Thymus (tissue), 11 donors: ENCODE measurements around the gene MUC2. TPM values are rescaled to one million over a fixed set of nuclear protein-coding genes. Genes with fewer than 3 reads are reported as not detected.
"Not testable (repeated sequence)": the region's sequence is repeated elsewhere in the genome, so short reads cannot be mapped to it uniquely, and the experiment has no call there.

Source experiments
- DNase-seq, 9 donors: peaks; one replicate each; pipeline ENCODE4 v3.0.0-alpha.2; 2013; ENCODE audit warnings: low spot score in 9 of 9, low read depth in 6 of 9, missing footprints in 1 of 9
- H3K27ac ChIP-seq, 2 donors: one replicate each; pipeline ENCODE4 v1.5.1; 2013; ENCODE audit warnings: control low read depth in 1 of 2, low read depth in 1 of 2, low read length in 1 of 2, mild to moderate bottlenecking in 1 of 2, moderate library complexity in 1 of 2
- H3K27me3 ChIP-seq, 2 donors: one replicate each; pipeline ENCODE4 v1.5.1; 2013; ENCODE audit warnings: low read length in 1 of 2; ENCODE audit not compliant: control insufficient read depth in 2 of 2, insufficient read depth in 1 of 2
- H3K36me3 ChIP-seq, 2 donors: one replicate each; pipeline ENCODE4 v1.5.1; 2013; ENCODE audit warnings: low read length in 1 of 2, mild to moderate bottlenecking in 1 of 2, moderate library complexity in 1 of 2; ENCODE audit not compliant: control insufficient read depth in 2 of 2, insufficient read depth in 2 of 2
- H3K4me1 ChIP-seq, 2 donors: one replicate each; pipeline ENCODE4 v1.5.1; 2013; ENCODE audit warnings: low read length in 2 of 2; ENCODE audit not compliant: control insufficient read depth in 2 of 2, insufficient read depth in 2 of 2
- H3K4me3 ChIP-seq, 2 donors: one replicate each; pipeline ENCODE4 v1.5.1; 2013; ENCODE audit warnings: low read length in 2 of 2, control low read depth in 1 of 2, mild to moderate bottlenecking in 1 of 2
- H3K9me3 ChIP-seq, 2 donors: one replicate each; pipeline ENCODE4 v1.5.1; 2013; ENCODE audit warnings: low read length in 1 of 2, mild to moderate bottlenecking in 1 of 2; ENCODE audit not compliant: control insufficient read depth in 2 of 2, insufficient read depth in 1 of 2
- WGBS: extraction: QIAGEN DNeasy Blood & Tissue Kit; methylation state at CpG from one replicate; pipeline ENCODE4 v1.1.7; 2013; 5-methylcytosine and 5-hydroxymethylcytosine counted together
- polyA plus RNA-seq: library from polyadenylated mRNA; stranded (reverse); fragments of 200-250 nt; gene quantifications from one replicate; pipeline ENCODE4 v1.2.3, GENCODE V29; 2013
- total RNA-seq: library from RNA; stranded (reverse); fragments of 120-200 nt; gene quantifications from one replicate; pipeline ENCODE4 v1.2.4, GENCODE V29; 2013
- donor health status: healthy.

The MUC2 gene
- total and polyA plus RNA-seq, 2 donors, result under 0.01 TPM

DNA sequence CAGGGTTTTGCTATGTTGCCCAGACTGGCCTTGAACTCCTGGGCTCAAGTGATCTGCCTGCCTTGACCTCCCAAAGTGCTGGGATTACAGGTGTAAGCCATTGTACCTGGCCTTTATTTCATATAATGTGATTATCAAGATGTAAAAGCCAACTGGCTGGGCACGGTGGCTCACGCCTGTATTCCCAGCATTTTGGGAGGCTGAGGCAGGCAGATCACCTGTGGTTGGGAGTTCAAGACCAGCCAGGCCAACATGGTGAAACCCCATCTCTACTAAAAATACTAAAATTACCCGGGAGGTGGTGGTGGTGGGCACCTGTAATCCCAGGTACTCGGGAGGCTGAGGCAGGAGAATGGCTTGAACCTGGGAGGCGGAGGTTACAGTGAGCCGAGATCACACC lies 40.6 kb downstream of the MUC2 start:
- H3K4me3 ChIP-seq, H3K27ac ChIP-seq, H3K27me3 ChIP-seq, H3K9me3 ChIP-seq, H3K4me1 ChIP-seq, H3K36me3 ChIP-seq, DNase-seq: not testable (repeated sequence)
- 94% methylated on average over 6 of the region's 6 CpGs for WGBS

DNA sequence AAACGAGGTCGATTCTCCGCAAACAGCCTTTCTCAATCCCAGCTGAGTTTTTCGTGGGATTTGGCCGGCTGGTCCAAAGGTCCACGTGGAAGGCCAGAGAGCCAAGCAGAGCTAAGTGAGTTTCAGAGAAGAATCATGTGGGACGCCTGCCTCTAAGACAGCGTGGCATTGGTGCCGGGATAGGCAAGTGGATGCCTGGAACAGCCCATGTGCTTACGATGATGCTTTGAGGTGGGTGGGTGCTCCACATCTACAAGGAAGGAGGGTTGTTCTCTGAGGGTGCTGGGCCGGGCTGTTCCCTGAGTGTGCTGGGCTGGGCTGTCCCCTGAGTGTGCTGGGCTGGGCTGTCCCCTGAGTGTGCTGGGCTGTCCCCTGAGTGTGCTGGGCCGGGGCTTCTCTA lies 41.4 kb downstream of the MUC2 start:
- no peak for DNase-seq
- Histone ChIP-seq H3K9me3 (peaks cover 0 to 7% of the 10 kb centered on the region in 2 donors), H3K27ac (no peak overlapping the region), H3K27me3 (no peaks in the 10 kb centered on the region), H3K4me3 (no peak overlapping the region), H3K4me1 (no peaks in the 10 kb centered on the region), H3K36me3 (no peaks in the 10 kb centered on the region)
- WGBS, result 93% methylated on average over 12 of the region's 12 CpGs

DNA sequence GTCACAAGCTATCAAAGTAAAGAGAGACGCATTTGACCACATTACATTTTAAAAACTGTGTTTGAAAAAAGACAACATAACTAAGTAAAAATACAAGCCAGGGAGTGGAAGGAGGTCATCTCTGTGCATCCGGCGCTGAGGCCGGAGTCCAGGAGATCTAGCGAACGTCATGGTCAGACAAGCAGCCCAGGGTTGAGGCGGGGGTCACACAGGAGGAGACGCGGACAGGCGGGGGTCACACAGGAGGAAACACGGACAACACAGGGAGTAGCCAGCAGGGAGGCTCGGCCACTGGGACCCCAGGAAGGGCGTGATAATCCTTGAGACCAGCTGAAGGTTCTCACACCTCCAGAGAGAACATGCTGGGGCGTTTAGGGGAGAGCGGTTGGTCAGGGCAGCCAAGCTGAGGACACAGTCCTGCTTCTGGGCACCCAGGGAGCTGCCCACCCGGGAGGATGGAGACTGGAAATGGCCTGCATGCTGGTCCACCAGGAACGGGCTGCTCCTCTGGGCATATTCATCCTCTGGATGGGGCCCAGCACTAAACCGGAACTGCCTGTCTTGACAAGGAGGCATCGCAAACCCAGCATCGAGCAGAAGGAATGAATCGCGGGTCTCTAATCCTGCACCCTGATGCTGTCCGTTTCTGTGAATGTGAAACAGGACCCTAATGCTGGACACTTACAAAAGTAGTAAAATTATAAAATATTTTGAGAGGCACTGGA lies 42.2 kb downstream of the MUC2 start:
- H3K4me1 ChIP-seq, result no peaks in the 10 kb centered on the region
- H3K27ac ChIP-seq, result no peak overlapping the region
- DNase-seq, result no peak
- H3K9me3 ChIP-seq, result peaks cover 0 to 7% of the 10 kb centered on the region in 2 donors
- H3K36me3 ChIP-seq, result no peaks in the 10 kb centered on the region
- no peaks in the 10 kb centered on the region for H3K27me3 ChIP-seq
- no peak overlapping the region for H3K4me3 ChIP-seq
- 79% methylated on average over 23 of the region's 23 CpGs for WGBS

DNA sequence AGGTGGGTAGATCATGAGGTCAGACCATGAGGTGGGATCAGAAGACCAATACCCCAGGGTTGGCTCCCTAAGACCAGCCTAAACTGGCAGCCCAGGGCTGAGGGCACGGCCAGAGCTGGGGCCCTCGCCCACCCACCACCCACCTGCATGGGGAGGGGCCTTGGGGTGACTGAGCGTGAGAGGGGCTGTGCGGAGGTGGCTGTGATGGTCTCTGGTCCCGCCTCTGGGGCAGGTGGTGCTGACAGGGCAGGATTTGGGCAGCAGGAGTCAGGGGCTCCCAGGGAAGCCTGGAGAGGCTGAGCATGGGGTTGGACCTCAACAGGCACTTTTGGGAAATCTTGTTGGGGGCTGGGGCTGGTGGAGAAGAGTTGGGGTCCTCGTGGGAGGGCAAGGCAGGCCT lies 43.3 kb downstream of the MUC2 start:
- Histone ChIP-seq H3K27ac (no peak overlapping the region), H3K4me1 (no peaks in the 10 kb centered on the region), H3K9me3 (no peaks in the 10 kb centered on the region), H3K36me3 (no peaks in the 10 kb centered on the region), H3K4me3 (no peak overlapping the region), H3K27me3 (no peaks in the 10 kb centered on the region)
- WGBS, result 76% methylated on average over 6 of the region's 6 CpGs
- no peak for DNase-seq

DNA sequence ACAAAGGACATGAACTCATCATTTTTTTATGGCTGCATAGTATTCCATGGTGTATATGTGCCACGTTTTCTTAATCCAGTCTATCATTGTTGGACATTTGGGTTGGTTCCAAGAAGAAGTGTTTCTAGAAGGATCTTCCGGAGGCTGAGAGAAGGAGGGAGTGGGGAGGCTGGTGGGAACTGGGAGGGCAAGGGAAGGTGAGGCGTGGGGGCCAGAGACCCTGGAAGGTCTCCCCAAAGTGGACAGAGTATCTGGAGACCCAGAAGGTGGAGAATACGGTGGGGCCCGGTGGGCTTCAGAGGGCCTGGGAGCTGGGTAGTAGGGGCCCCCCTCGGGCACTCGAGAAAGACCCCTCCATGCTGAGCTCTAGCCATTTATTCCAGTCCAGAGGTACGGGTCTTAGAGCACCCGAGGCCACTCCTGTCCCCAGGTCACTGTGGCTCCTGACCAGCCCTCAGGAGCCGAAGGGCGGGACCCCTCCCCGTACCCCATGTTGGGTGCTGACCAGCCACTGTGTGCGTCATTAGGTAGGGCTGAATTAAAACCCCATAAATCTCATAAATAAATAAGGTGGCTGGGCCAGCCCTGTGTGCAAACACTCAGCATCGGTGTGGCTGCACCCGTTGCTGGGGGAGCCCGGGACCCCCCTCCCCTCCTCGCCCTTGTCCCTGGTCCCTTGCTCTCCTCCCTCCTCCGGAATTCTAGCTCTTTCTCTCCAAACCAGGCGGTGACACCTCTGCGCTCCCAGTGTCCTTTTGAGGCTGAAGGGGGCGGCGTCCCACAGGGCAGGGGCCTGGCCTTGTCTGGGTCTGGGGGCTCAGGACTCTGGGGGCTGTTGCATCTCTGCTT lies 44.3 kb downstream of the MUC2 start:
- Histone ChIP-seq H3K27ac (no peak overlapping the region), H3K9me3 (peaks cover 0 to 4% of the 10 kb centered on the region in 2 donors), H3K4me1 (no peaks in the 10 kb centered on the region), H3K27me3 (no peaks in the 10 kb centered on the region), H3K36me3 (no peaks in the 10 kb centered on the region), H3K4me3 (no peak overlapping the region)
- WGBS, result 86% methylated on average over 22 of the region's 22 CpGs
- DNase-seq, result no peak

DNA sequence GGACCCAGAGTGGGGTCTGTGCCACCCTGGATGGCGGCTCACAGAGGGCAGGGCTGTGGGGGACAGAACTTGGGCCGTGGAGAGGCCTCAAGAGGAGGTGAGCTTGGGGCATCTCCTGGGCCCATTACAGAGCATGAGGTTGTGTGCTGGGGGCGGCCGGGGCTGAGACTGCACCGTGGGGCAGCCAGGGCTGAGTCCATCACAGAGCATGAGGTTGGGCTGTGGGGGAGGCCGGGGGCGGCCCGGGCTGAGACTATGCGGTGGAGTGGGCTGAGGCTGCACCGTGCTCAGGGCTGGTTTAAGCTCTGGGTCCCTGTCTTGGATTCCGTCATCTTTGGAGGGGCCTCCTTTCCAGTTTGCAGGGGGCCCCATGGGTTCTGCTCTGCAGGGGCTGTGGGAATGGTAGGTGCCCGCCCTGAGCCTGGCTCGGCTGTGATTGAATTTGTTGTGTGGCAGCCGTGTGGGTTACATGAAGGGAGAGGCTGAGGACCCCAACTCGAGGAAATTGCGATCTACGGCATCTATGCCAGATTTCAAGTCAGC lies 45.0 kb downstream of the MUC2 start:
- H3K4me3 ChIP-seq, result no peak overlapping the region
- H3K36me3 ChIP-seq, result no peaks in the 10 kb centered on the region
- peaks cover 0 to 4% of the 10 kb centered on the region in 2 donors for H3K9me3 ChIP-seq
- DNase-seq, result no peak
- no peak overlapping the region for H3K27ac ChIP-seq
- H3K27me3 ChIP-seq, result no peaks in the 10 kb centered on the region
- WGBS, result 87% methylated on average over 17 of the region's 17 CpGs
- H3K4me1 ChIP-seq, result no peaks in the 10 kb centered on the region

DNA sequence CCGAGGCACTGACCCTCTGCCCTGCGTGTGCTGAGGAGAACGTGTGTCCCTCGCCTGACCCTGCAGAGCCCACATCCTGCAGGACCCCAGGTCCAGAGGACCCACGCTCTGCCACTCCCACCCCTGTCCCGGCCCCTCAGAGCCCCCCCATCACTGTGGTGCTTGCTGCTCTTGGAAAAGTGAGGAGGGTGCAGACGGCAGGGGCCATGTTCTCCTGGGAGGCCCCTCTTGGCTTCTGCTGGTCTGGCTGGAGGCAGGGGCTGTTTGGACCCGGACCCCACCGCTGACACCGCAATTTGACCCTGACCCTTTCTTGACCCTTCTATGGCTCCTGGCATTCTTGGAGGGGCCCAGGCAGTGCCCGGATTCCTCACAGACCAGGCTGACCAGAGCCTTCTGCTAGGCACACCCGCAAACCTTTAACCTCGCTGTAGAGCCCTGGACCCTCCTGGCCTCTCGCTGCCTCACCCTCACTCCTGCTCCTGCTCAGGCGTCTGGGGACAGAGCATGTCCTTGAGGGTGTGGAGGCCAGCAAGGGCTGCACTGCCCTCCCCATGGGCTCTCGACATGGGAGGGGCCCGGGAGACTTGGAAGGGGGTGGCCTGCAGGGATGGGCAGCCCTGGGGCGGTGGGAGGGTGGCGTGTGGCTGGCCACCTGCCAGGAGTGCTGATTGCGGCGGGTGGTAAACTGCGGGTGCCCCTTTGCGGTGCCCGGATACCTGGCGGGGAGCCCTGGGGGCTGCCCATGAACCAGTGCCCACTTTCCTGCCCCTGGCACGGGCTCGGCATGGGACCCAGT lies 46.1 kb downstream of the MUC2 start:
- peaks cover 0 to 4% of the 10 kb centered on the region in 2 donors for H3K9me3 ChIP-seq
- H3K4me1 ChIP-seq, result no peaks in the 10 kb centered on the region
- WGBS, result 92% methylated on average over 27 of the region's 27 CpGs
- no peak for DNase-seq
- no peaks in the 10 kb centered on the region for H3K36me3 ChIP-seq
- no peaks in the 10 kb centered on the region for H3K27me3 ChIP-seq
- H3K4me3 ChIP-seq, result no peak overlapping the region
- H3K27ac ChIP-seq, result no peak overlapping the region

DNA sequence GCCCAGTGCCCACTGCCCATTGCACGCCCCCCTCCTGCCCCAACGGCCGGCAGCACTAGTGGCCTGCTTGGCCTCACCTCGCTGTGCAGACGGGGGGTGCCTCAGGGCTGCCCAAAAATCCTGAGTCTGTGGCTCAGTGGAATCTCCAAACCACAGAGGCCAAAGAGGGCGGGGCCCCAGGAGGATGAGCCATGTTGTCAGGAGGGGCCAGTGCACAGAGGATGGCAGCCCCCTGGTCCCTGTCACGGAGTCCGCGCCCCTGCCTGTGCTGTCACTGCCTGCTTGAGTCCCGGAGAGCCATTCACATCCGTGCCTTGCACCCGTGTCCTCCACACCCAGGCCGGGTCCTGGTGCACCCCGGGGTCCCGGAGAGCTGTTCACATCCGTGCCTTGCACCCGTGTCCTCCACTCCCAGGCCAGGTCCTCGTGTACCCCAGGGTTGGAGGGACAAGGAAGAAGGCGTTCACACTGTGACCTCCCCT lies 46.7 kb downstream of the MUC2 start:
- Histone ChIP-seq H3K27me3 (no peaks in the 10 kb centered on the region), H3K9me3 (peaks cover 0 to 4% of the 10 kb centered on the region in 2 donors), H3K4me1 (no peaks in the 10 kb centered on the region), H3K27ac (no peak overlapping the region), H3K4me3 (no peak overlapping the region), H3K36me3 (no peaks in the 10 kb centered on the region)
- no peak for DNase-seq
- 95% methylated on average over 19 of the region's 19 CpGs for WGBS
